HEK293 (cell line): ENCODE results near the gene STARD9.

Experiments used
- HOXA7 ChIP-seq: sonication (generic); formaldehyde crosslinking; IDR thresholded peaks from 2 replicates; pipeline ENCODE4 v1.8.1; 2022; ENCODE audit warnings: missing genetic modification reagents, borderline replicate concordance
- KLF16 ChIP-seq: fragments of 450-650 bp; formaldehyde crosslinking; IDR thresholded peaks from 2 replicates; pipeline ENCODE4 v1.5.1; 2017; ENCODE audit warnings: missing biosample characterization, missing genetic modification characterization
- TCF7L2 ChIP-seq: IDR thresholded peaks from 2 replicates; pipeline ENCODE4 v1.6.1; 2011; ENCODE audit warnings: low read depth, mild to moderate bottlenecking, inconsistent platforms, low read length, moderate library complexity, borderline replicate concordance
- YY1 ChIP-seq: fragments of 450-650 bp; formaldehyde crosslinking; IDR thresholded peaks from 2 replicates; pipeline ENCODE4 v1.5.1; 2018; ENCODE audit warnings: missing biosample characterization, missing genetic modification characterization
- ZBTB1 ChIP-seq: fragments of 450-650 bp; formaldehyde crosslinking; IDR thresholded peaks from 2 replicates; pipeline ENCODE4 v1.5.1; 2016; ENCODE audit warnings: missing biosample characterization, missing genetic modification characterization
- ZFP3 ChIP-seq: fragments of 450-650 bp; formaldehyde crosslinking; IDR thresholded peaks from 2 replicates; pipeline ENCODE4 v1.5.1; 2016; ENCODE audit warnings: low read depth, missing biosample characterization, missing genetic modification characterization
- ZNF184 ChIP-seq: fragments of 450-650 bp; IDR thresholded peaks from 2 replicates; pipeline ENCODE4 v1.5.1; 2018; ENCODE audit warnings: missing biosample characterization, mild to moderate bottlenecking, missing genetic modification characterization
- ZNF239 ChIP-seq: fragments of 450-650 bp; formaldehyde crosslinking; IDR thresholded peaks from 2 replicates; pipeline ENCODE4 v1.5.1; 2016; ENCODE audit warnings: missing biosample characterization, missing genetic modification characterization
- ZNF660 ChIP-seq: fragments of 450-650 bp; IDR thresholded peaks from 2 replicates; pipeline ENCODE4 v1.5.1; 2018; ENCODE audit warnings: missing biosample characterization, mild to moderate bottlenecking, missing genetic modification characterization
- ZNF677 ChIP-seq: fragments of 450-650 bp; IDR thresholded peaks from 2 replicates; pipeline ENCODE4 v1.5.0; 2018; ENCODE audit warnings: missing biosample characterization, mild to moderate bottlenecking, missing genetic modification characterization, moderate library complexity
- ZNF830 ChIP-seq: fragments of 450-650 bp; IDR thresholded peaks from 2 replicates; pipeline ENCODE4 v1.5.0; 2018; ENCODE audit warnings: missing biosample characterization, missing genetic modification characterization, low read depth, mild to moderate bottlenecking, moderate library complexity
- TF ChIP-seq, protein P1 (sequence below): fragments of 450-650 bp; formaldehyde crosslinking; IDR thresholded peaks from 2 replicates; pipeline ENCODE4 v1.5.1; 2016; ENCODE audit warnings: missing biosample characterization, missing genetic modification characterization
- TF ChIP-seq, protein P2 (sequence below): fragments of 450-650 bp; formaldehyde crosslinking; IDR thresholded peaks from 2 replicates; pipeline ENCODE4 v1.5.1; 2016; ENCODE audit warnings: missing biosample characterization, missing genetic modification characterization

DNA sequence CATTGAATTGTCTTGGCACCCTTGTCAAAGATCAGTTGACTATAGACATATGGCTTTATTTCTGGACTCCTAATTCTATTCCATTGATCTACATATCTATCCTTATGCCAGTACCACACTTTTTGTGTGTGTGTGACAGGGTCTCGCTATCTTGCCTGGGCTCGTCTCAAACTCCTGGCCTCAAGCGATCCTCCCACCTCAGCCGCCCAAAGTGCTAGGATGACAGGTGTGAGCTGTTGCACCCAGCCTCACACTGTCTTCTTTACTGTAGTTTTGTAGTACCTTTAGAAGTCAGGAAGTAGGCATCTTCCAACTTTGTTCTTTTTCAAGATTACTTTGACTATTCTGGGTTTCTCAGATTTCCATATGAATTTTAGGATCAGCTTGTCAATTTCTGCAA is 137.2 kb downstream of the STARD9 start:
- TF ChIP-seq, protein P1, sequence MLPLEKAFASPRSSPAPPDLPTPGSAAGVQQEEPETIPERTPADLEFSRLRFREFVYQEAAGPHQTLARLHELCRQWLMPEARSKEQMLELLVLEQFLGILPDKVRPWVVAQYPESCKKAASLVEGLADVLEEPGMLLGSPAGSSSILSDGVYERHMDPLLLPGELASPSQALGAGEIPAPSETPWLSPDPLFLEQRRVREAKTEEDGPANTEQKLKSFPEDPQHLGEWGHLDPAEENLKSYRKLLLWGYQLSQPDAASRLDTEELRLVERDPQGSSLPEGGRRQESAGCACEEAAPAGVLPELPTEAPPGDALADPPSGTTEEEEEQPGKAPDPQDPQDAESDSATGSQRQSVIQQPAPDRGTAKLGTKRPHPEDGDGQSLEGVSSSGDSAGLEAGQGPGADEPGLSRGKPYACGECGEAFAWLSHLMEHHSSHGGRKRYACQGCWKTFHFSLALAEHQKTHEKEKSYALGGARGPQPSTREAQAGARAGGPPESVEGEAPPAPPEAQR (tag by site-specific recombination), result no peak
- TF ChIP-seq HOXA7 (CRISPR knock-in tag), result no peak
- TF ChIP-seq, protein P2, sequence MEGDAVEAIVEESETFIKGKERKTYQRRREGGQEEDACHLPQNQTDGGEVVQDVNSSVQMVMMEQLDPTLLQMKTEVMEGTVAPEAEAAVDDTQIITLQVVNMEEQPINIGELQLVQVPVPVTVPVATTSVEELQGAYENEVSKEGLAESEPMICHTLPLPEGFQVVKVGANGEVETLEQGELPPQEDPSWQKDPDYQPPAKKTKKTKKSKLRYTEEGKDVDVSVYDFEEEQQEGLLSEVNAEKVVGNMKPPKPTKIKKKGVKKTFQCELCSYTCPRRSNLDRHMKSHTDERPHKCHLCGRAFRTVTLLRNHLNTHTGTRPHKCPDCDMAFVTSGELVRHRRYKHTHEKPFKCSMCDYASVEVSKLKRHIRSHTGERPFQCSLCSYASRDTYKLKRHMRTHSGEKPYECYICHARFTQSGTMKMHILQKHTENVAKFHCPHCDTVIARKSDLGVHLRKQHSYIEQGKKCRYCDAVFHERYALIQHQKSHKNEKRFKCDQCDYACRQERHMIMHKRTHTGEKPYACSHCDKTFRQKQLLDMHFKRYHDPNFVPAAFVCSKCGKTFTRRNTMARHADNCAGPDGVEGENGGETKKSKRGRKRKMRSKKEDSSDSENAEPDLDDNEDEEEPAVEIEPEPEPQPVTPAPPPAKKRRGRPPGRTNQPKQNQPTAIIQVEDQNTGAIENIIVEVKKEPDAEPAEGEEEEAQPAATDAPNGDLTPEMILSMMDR (tag by site-specific recombination), result no peak
- no peak for TF ChIP-seq ZNF830
- no peak for TF ChIP-seq YY1
- no peak for TF ChIP-seq TCF7L2
- TF ChIP-seq ZBTB1, result no peak
- TF ChIP-seq ZNF184 (tag by site-specific recombination), result no peak
- TF ChIP-seq ZNF660 (tag by site-specific recombination), result no peak
- TF ChIP-seq KLF16 (tag by site-specific recombination), result no peak
- TF ChIP-seq ZNF677, result no peak
- TF ChIP-seq ZNF239, result no peak
- no peak for TF ChIP-seq ZFP3 (tag by site-specific recombination)
